ENCODE data around the gene REXO5. TPM values are rescaled to one million over a fixed set of nuclear protein-coding genes. Genes with fewer than 3 reads are reported as not detected.

REXO5 gene
- total RNA-seq, 1 donor from 2014 or later = 2.4 TPM

Other genes with a start within 250 kb of the REXO5 start
- 0.20 and 0.22 TPM in 2 replicates for gene ACSM2B, start 230.2 kb upstream of the REXO5 start, total RNA-seq
- not detected in 2 replicates for gene ACSM1, start 108.8 kb upstream of the REXO5 start, total RNA-seq
- 44.5 and 68.1 TPM in 2 replicates for gene THUMPD1, start 64.7 kb upstream of the REXO5 start, total RNA-seq
- gene ACSM3, start 42.5 kb upstream of the REXO5 start, total RNA-seq = 0.22 TPM in 1 of 2 replicates, not detected in the other
- 11.6 and 13.7 TPM in 2 replicates for gene ERI2, start 55 bp upstream of the REXO5 start, total RNA-seq
- 17.2 and 20.8 TPM in 2 replicates for gene DCUN1D3, start 93.8 kb downstream of the REXO5 start, total RNA-seq
- 39.2 and 47.2 TPM in 2 replicates for gene LYRM1, start 94.2 kb downstream of the REXO5 start, total RNA-seq

Measured in lung microvascular endothelial cell (primary cell).